IPS DF 4.7 (cell line): ENCODE data around the gene PELI2.

Source experiments
- DNase-seq: peaks from one replicate; pipeline ENCODE4 v3.0.0-alpha.2; 2013; ENCODE audit warnings: low spot score; ENCODE audit errors: extremely low read depth

Gene PELI2

GRCh38 chr14:56117765-56118610, at the start of gene PELI2:
Gene PELI2, plus strand, starts transcription at chr14:56118411. Its CDS starts 250 bp downstream, at chr14:56118661.
- DNase-seq, result no peak

- DNase-seq, result no peak
Measured at GRCh38 chr14:56073799-56074198, 44.4 kb upstream of the PELI2 start.

GRCh38 chr14:56075301-56075700, 42.9 kb upstream of the PELI2 start:
- DNase-seq, result no peak

- no peak for DNase-seq
Measured at GRCh38 chr14:56081139-56081538, 37.1 kb upstream of the PELI2 start.

- DNase-seq, result no peak
Measured at GRCh38 chr14:56082880-56083279, 35.3 kb upstream of the PELI2 start.

GRCh38 chr14:56085471-56085870, 32.7 kb upstream of the PELI2 start:
- DNase-seq, result no peak

- DNase-seq, result no peak
Measured at GRCh38 chr14:56087671-56088471, 30.3 kb upstream of the PELI2 start.

- DNase-seq, result no peak
Measured at GRCh38 chr14:56088941-56089340, 29.3 kb upstream of the PELI2 start.

- no peak for DNase-seq
Measured at GRCh38 chr14:56092763-56093162, 25.4 kb upstream of the PELI2 start.

- no peak for DNase-seq
Measured at GRCh38 chr14:56094076-56094475, 24.1 kb upstream of the PELI2 start.

- no peak for DNase-seq
Measured at GRCh38 chr14:56098021-56098420, 20.2 kb upstream of the PELI2 start.

GRCh38 chr14:56099081-56099797, 19.0 kb upstream of the PELI2 start:
- DNase-seq, result no peak

- DNase-seq, result no peak
Measured at GRCh38 chr14:56100556-56100955, 17.7 kb upstream of the PELI2 start.

- DNase-seq, result no peak
Measured at GRCh38 chr14:56102941-56103340, 15.3 kb upstream of the PELI2 start.

GRCh38 chr14:56107615-56108014, 10.6 kb upstream of the PELI2 start:
- no peak for DNase-seq

GRCh38 chr14:56108057-56108456, 10.2 kb upstream of the PELI2 start:
- no peak for DNase-seq

- DNase-seq, result no peak
Measured at GRCh38 chr14:56112781-56113180, 5.4 kb upstream of the PELI2 start.

- DNase-seq, result no peak
Measured at GRCh38 chr14:56115334-56115870, 2.8 kb upstream of the PELI2 start.

- DNase-seq, result no peak
Measured at GRCh38 chr14:56115976-56116893, 2.0 kb upstream of the PELI2 start.

GRCh38 chr14:56118611-56119181, 485 bp downstream of the PELI2 start:
- DNase-seq, result no peak
